Endothelial cell of umbilical vein (primary cell): Measurements from ENCODE around the gene SAYSD1. TPM values are rescaled to one million over a fixed set of nuclear protein-coding genes. Genes with fewer than 3 reads are reported as not detected.

Experiments
- BruUV-seq: library from RNA; stranded (reverse); fragments of 400-500 nt; replicated peaks from 2 replicates; lab custom pipeline; 2021; lab: Mats Ljungman, UMichigan
- CTCF ChIA-PET: fragments of 300-600, 350-600 bp; sonication (Branson Sonifier 250); formaldehyde crosslinking; loops from one replicate; lab custom pipeline; 2021; ENCODE audit warnings: antibody characterized with exemption, inconsistent platforms; lab: Charles Lee
- POLR2A ChIA-PET: fragments of 300-600, 350-600 bp; sonication (Branson Sonifier 250); formaldehyde crosslinking; loops from one replicate; lab custom pipeline; 2021; ENCODE audit warnings: antibody characterized with exemption, inconsistent platforms; lab: Charles Lee
- DNase-seq: peaks from one replicate; pipeline ENCODE4 v3.0.0-alpha.2; 2011; ENCODE audit warnings: low read depth, low spot score
- FAIRE-seq: peaks from 2 replicates; lab custom pipeline; 2011; peaks lifted over from hg19 to GRCh38; lab: Jason Lieb, UNC
- H2AFZ ChIP-seq: 2 replicates; pipeline ENCODE4 v1.6.0; 2012; ENCODE audit warnings: low read depth, low read length, control low read depth, inconsistent platforms
- H3K27ac ChIP-seq: 2 replicates; pipeline ENCODE4 v1.5.1; 2011; ENCODE audit warnings: low read depth, mild to moderate bottlenecking, control low read depth, low read length, moderate library complexity; ENCODE audit not compliant: insufficient read depth
- H3K27me3 ChIP-seq, 2 experiments: 2 replicates each; pipeline versions ENCODE4 v1.6.0 to v1.6.1; 2011; ENCODE audit warnings: low read length in 2 of 2, mixed read lengths in 1 of 2; ENCODE audit not compliant: control insufficient read depth in 2 of 2, insufficient read depth in 2 of 2
- H3K36me3 ChIP-seq, 2 experiments: 2 replicates in 1 of 2; 3 replicates in 1 of 2; pipeline ENCODE4 v1.5.1; 2011; ENCODE audit warnings: low read length in 2 of 2, mild to moderate bottlenecking in 1 of 2, moderate library complexity in 1 of 2; ENCODE audit not compliant: control insufficient read depth in 2 of 2, insufficient read depth in 2 of 2; ENCODE audit errors: extremely low read depth in 1 of 2
- H3K4me1 ChIP-seq: 3 replicates; pipeline ENCODE4 v1.5.1; 2011; ENCODE audit warnings: mild to moderate bottlenecking, low read length; ENCODE audit not compliant: control insufficient read depth, insufficient read depth; ENCODE audit errors: extremely low read depth
- H3K4me2 ChIP-seq: 2 replicates; pipeline ENCODE4 v1.6.1; 2011; ENCODE audit warnings: low read length, control low read depth, mixed read lengths; ENCODE audit not compliant: insufficient read depth
- H3K4me3 ChIP-seq, 3 experiments: fragments of 200-600 bp in 1 of 3; sonication (generic), shearing (Covaris generic) in 1 of 3; replicated peaks in 1 of 3; 2 replicates each; pipeline ENCODE4 v1.5.1; 2011 to 2016; ENCODE audit warnings: control low read depth in 3 of 3, low read length in 3 of 3, mild to moderate bottlenecking in 2 of 3, inconsistent platforms in 1 of 3, low read depth in 1 of 3, moderate library complexity in 1 of 3; ENCODE audit not compliant: insufficient read depth in 1 of 3
- H3K79me2 ChIP-seq: 2 replicates; pipeline ENCODE4 v1.6.0; 2012; ENCODE audit warnings: low read length, inconsistent platforms; ENCODE audit not compliant: control insufficient read depth, insufficient read depth
- H3K9ac ChIP-seq: replicated peaks from 2 replicates; pipeline ENCODE3; 2011; ENCODE audit warnings: low read length, control low read depth; ENCODE audit not compliant: insufficient read depth; ENCODE audit errors: extremely low read depth
- H3K9me1 ChIP-seq: replicated peaks from 3 replicates; pipeline ENCODE4 v1.6.0; 2011; ENCODE audit warnings: mild to moderate bottlenecking, low read length; ENCODE audit not compliant: control insufficient read depth, insufficient read depth; ENCODE audit errors: extremely low read depth
- H3K9me3 ChIP-seq: replicated peaks from 2 replicates; pipeline ENCODE4 v1.5.1; 2012; ENCODE audit warnings: low read length, inconsistent platforms; ENCODE audit not compliant: control insufficient read depth, insufficient read depth
- H4K20me1 ChIP-seq: replicated peaks from 2 replicates; pipeline ENCODE3; 2011; ENCODE audit warnings: mild to moderate bottlenecking, low read length; ENCODE audit not compliant: control insufficient read depth, insufficient read depth; ENCODE audit errors: extremely low read depth
- CTCF ChIP-seq, 2 donors: IDR thresholded peaks; 1 replicate in 1 of 2; 2 replicates in 1 of 2; pipeline ENCODE4 v1.5.1; 2011; ENCODE audit warnings: low read length in 2 of 2, mild to moderate bottlenecking in 2 of 2, moderate library complexity in 2 of 2, control low read depth in 1 of 2, inconsistent platforms in 1 of 2, low read depth in 1 of 2; ENCODE audit not compliant: insufficient read depth in 1 of 2; ENCODE audit errors: extremely low read depth in 1 of 2
- EZH2 ChIP-seq: IDR thresholded peaks from 2 replicates; pipeline ENCODE4 v1.6.1; 2012; ENCODE audit warnings: borderline replicate concordance, low read depth, mild to moderate bottlenecking, moderate library complexity, low read length, inconsistent platforms; ENCODE audit not compliant: severe bottlenecking
- FOS ChIP-seq: IDR thresholded peaks from 2 replicates; pipeline ENCODE4 v1.6.1; 2011; ENCODE audit warnings: mild to moderate bottlenecking, low read length, moderate library complexity, borderline replicate concordance; ENCODE audit not compliant: insufficient read depth
- GATA2 ChIP-seq: IDR thresholded peaks from 2 replicates; pipeline ENCODE4 v1.7.0; 2011; ENCODE audit warnings: low read depth, mild to moderate bottlenecking, moderate library complexity, mixed read lengths, low read length; ENCODE audit not compliant: insufficient read length, insufficient read depth
- JUN ChIP-seq: IDR thresholded peaks from 2 replicates; pipeline ENCODE4 v1.6.1; 2011; ENCODE audit warnings: borderline replicate concordance, low read depth; ENCODE audit not compliant: insufficient read length, insufficient read depth
- MAX ChIP-seq: IDR thresholded peaks from 2 replicates; pipeline ENCODE4 v1.6.1; 2011; ENCODE audit not compliant: insufficient read depth, insufficient read length
- MYC ChIP-seq: IDR thresholded peaks from one replicate; pipeline ENCODE4 v1.6.1; 2011; ENCODE audit warnings: mild to moderate bottlenecking, low read depth, low read length
- POLR2AphosphoS5 ChIP-seq: IDR thresholded peaks from 2 replicates; pipeline ENCODE4 v1.6.1; 2012; ENCODE audit warnings: low read depth, mild to moderate bottlenecking, control low read depth, low read length, moderate library complexity; ENCODE audit not compliant: insufficient read depth
- dilution Hi-C: fragments of 300-500 bp; cut with MboI; formaldehyde crosslinking; loops from one replicate; pipeline ENCODE4 v1.15.0; 2019; ENCODE audit warnings: low sequenced_read_pairs; ENCODE audit not compliant: extremely low pct_ligation_motif_present
- intact Hi-C: fragments of 100-400 bp; cut with micrococcal nuclease; formaldehyde crosslinking; loops from one replicate; pipeline ENCODE4 v1.10.0; 2022
- polyA plus RNA-seq, 4 experiments: library from polyadenylated mRNA; depleted of rRNA in 3 of 4; stranded (reverse) in 3 of 4; unstranded in 1 of 4; fragments of >200 nt; gene quantifications; 2 replicates each; pipeline versions ENCODE4 v1.2.1 to v1.2.3, GENCODE V29; 2011 to 2012; ENCODE audit warnings: missing spikeins in 1 of 4
- total RNA-seq: library from RNA; stranded (reverse); gene quantifications from 2 replicates; pipeline ENCODE4 v1.2.3, GENCODE V29; 2021

Gene SAYSD1
- total and polyA plus RNA-seq, 2 donors (not counting 3 experiments of a cell fraction or from before 2014, with no cell fraction given): 9.0 to 9.7 TPM

- H3K27ac ChIP-seq: no peak overlapping the region
- H3K27me3 ChIP-seq: no peaks in the 10 kb centered on the region
- DNase-seq: no peak
- BruUV-seq: no TSS peak
- no peak for TF ChIP-seq EZH2
- no peaks in the 10 kb centered on the region for H3K4me1 ChIP-seq
- H3K4me3 ChIP-seq: no peak overlapping the region
- no peak for FAIRE-seq
- H3K4me2 ChIP-seq: no peak overlapping the region
- H3K79me2 ChIP-seq: no peaks in the 10 kb centered on the region
- intact Hi-C loops (no loop called here), dilution Hi-C loops (no loop called here)
- no peak overlapping the region for H3K9ac ChIP-seq
- no peaks in the 10 kb centered on the region for H3K9me3 ChIP-seq
- ChIA-PET CTCF (no interaction called here), POLR2A (no interaction called here)
- H3K36me3 ChIP-seq: no peaks in the 10 kb centered on the region
- no peaks in the 10 kb centered on the region for H4K20me1 ChIP-seq
- no peak overlapping the region for H2AFZ ChIP-seq
- no peaks in the 10 kb centered on the region for H3K9me1 ChIP-seq
Measured at GRCh38 chr6:39074486-39074885, 40.5 kb downstream of the SAYSD1 start.

- dilution Hi-C loops: no loop called here
- no peaks in the 10 kb centered on the region for H3K9me1 ChIP-seq
- no peak for DNase-seq
- H3K79me2 ChIP-seq: no peaks in the 10 kb centered on the region
- TF ChIP-seq JUN: no peak
- TF ChIP-seq MYC: no peak
- TF ChIP-seq EZH2: no peak
- no peak for TF ChIP-seq POLR2AphosphoS5
- no peak for TF ChIP-seq MAX
- TF ChIP-seq GATA2: no peak
- no peak for TF ChIP-seq CTCF (IDR thresholded peaks at IDR 0.05; ENCODE audit: extremely low read depth in 1 of 2, insufficient read depth in 1 of 2, low read depth in 1 of 2, low read length in 2 of 2)
- TF ChIP-seq FOS: no peak
- no TSS peak for BruUV-seq
- no peak for FAIRE-seq
- H3K4me3 ChIP-seq: no peak overlapping the region
- intact Hi-C loops: no loop called here
- ChIA-PET CTCF (interaction anchor here (0.7 kb wide), 1 partner anchor 14 kb away, joined by 3 read pairs; no protein-coding TSS in a partner anchor), POLR2A (no interaction called here)
- H3K9ac ChIP-seq: no peak overlapping the region
- no peaks in the 10 kb centered on the region for H4K20me1 ChIP-seq
- H2AFZ ChIP-seq: no peak overlapping the region
- H3K4me2 ChIP-seq: no peak overlapping the region
- no peaks in the 10 kb centered on the region for H3K9me3 ChIP-seq
- H3K27ac ChIP-seq: no peak overlapping the region
- H3K36me3 ChIP-seq: no peaks in the 10 kb centered on the region
- H3K27me3 ChIP-seq: no peaks in the 10 kb centered on the region
- no peaks in the 10 kb centered on the region for H3K4me1 ChIP-seq
Measured at GRCh38 chr6:39073471-39074355, 41.3 kb downstream of the SAYSD1 start.
